Measurements from ENCODE around the gene FES. TPM values are rescaled to one million over a fixed set of nuclear protein-coding genes. Genes with fewer than 3 reads are reported as not detected.
A peak's percentile ranks its signal among the peaks of the same experiment; 100 is the strongest.

FES gene
- polyA plus RNA-seq, 3 donors, result 140 to 260 (median 157) TPM

DNA sequence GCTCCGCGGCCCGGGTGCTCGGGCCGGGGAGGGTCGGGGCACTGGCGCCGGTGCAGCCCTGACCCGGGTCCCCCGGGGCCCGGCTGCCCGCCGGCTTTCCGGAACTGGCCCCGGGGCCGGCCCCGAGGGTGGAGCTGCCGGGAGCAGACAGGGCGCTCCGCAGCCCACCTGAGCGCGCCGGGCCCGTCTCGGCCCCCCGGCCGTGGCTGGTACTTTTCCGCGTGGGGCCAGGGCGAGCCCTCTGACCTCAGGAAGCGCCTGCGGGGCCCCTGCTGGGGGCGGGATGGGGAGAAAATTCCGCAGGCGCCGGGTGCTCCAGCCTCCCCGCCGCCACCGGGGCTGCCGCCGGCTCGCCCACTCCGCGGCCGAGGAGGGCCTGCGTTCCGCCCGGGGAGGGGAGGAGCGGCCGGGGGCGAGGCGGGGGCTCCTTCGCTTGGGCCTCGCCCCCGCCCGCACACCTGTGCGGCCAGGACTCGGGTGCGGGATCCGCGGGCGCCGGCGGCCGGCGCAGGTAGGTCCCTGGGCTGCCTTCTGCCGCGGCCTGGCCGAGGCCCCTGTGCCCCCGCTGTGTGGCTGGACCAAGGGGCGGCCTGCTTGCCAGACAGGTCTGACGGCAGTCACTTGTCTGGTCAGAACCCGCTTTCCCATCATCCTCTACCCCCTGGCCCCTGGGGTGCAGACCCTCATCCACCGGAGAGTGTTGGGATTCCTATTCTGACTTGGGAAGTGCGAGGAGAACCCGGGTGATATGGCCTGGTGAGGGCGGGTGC lies 12.4 kb upstream of the FES start:
- Mint-ChIP-seq H3K27ac (peak overlapping the region; percentile 77 to 90 (median 80)), H3K27me3 (ENCODE audit: low read depth in 3 of 3) (peaks cover 0 to 2% (median 2%) of the 10 kb centered on the region in 3 donors), H3K9me3 (no peaks in the 10 kb centered on the region), H3K4me1 (peaks cover 62% of the 10 kb centered on the region), H3K4me3 (peak overlapping the region; percentile 89 to 93), H3K36me3 (peaks cover 24 to 29% of the 10 kb centered on the region in 2 donors)
- Histone ChIP-seq H3K36me3 (replicated peaks in 1 of 2; ENCODE audit: control insufficient read depth in 1 of 2, insufficient read depth in 2 of 2, low read length in 2 of 2) (peaks cover 16 to 17% of the 10 kb centered on the region in 2 donors), H3K4me2 (replicated peaks; ENCODE audit: extremely low read depth, low read length, poor library complexity, severe bottlenecking) (peak overlapping the region; percentile 96), H3K4me1 (ENCODE audit: control insufficient read depth in 1 of 2, insufficient read depth in 2 of 2, low read length in 2 of 2) (peaks cover 51 to 68% of the 10 kb centered on the region in 2 donors), H2AFZ (ENCODE audit: insufficient read depth, low read depth, low read length, poor library complexity, severe bottlenecking) (peak overlapping the region; percentile 17), H3K27ac (ENCODE audit: low read depth in 1 of 2, low read length in 2 of 2) (peak overlapping the region in 1 of 2 donors; percentile 91), H3K27me3 (ENCODE audit: control insufficient read depth in 2 of 2, insufficient read depth in 2 of 2, low read length in 2 of 2) (no peaks in the 10 kb centered on the region), H4K20me1 (ENCODE audit: insufficient read depth, low read length) (peaks cover 49% of the 10 kb centered on the region), H3K79me2 (ENCODE audit: insufficient read depth, low read length) (peaks cover 65% of the 10 kb centered on the region), H3K9ac (ENCODE audit: insufficient read depth, low read length, poor library complexity, severe bottlenecking) (peak overlapping the region; percentile 92), H3K4me3 (replicated peaks in 1 of 3; ENCODE audit: low read depth in 2 of 3, low read length in 3 of 3) (peak overlapping the region; percentile 55 to 86 (median 65)), H3K9me3 (replicated peaks in 1 of 2; ENCODE audit: control insufficient read depth in 1 of 2, insufficient read depth in 1 of 2, low read length in 2 of 2) (no peaks in the 10 kb centered on the region)
- intact Hi-C loops (cut with micrococcal nuclease), result loop anchor here (5.0 to 10.0 kb wide), 3 partner anchors 35 to 110 kb away; no protein-coding TSS in a partner anchor
- TF ChIP-seq, protein P1, sequence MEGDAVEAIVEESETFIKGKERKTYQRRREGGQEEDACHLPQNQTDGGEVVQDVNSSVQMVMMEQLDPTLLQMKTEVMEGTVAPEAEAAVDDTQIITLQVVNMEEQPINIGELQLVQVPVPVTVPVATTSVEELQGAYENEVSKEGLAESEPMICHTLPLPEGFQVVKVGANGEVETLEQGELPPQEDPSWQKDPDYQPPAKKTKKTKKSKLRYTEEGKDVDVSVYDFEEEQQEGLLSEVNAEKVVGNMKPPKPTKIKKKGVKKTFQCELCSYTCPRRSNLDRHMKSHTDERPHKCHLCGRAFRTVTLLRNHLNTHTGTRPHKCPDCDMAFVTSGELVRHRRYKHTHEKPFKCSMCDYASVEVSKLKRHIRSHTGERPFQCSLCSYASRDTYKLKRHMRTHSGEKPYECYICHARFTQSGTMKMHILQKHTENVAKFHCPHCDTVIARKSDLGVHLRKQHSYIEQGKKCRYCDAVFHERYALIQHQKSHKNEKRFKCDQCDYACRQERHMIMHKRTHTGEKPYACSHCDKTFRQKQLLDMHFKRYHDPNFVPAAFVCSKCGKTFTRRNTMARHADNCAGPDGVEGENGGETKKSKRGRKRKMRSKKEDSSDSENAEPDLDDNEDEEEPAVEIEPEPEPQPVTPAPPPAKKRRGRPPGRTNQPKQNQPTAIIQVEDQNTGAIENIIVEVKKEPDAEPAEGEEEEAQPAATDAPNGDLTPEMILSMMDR (IDR thresholded peaks at IDR 0.05), result no peak
- DNase-seq, result no peak
- WGBS (ENCODE audit: insufficient coverage), result under 1% methylated on average over 71 of the region's 77 CpGs

GRCh38 chr15:90872486-90873184 lies 11.7 kb upstream of the FES start:
- Histone ChIP-seq H3K36me3 (replicated peaks in 1 of 2; ENCODE audit: control insufficient read depth in 1 of 2, insufficient read depth in 2 of 2, low read length in 2 of 2) (peaks cover 23 to 25% of the 10 kb centered on the region in 2 donors), H3K4me1 (ENCODE audit: control insufficient read depth in 1 of 2, insufficient read depth in 2 of 2, low read length in 2 of 2) (peaks cover 51 to 61% of the 10 kb centered on the region in 2 donors), H3K9ac (ENCODE audit: insufficient read depth, low read length, poor library complexity, severe bottlenecking) (peak overlapping the region; percentile 92), H3K9me3 (replicated peaks in 1 of 2; ENCODE audit: control insufficient read depth in 1 of 2, insufficient read depth in 1 of 2, low read length in 2 of 2) (no peaks in the 10 kb centered on the region), H3K4me2 (replicated peaks; ENCODE audit: extremely low read depth, low read length, poor library complexity, severe bottlenecking) (peak overlapping the region; percentile 96), H4K20me1 (ENCODE audit: insufficient read depth, low read length) (peaks cover 57% of the 10 kb centered on the region), H3K27me3 (ENCODE audit: control insufficient read depth in 2 of 2, insufficient read depth in 2 of 2, low read length in 2 of 2) (no peaks in the 10 kb centered on the region), H3K4me3 (replicated peaks in 1 of 3; ENCODE audit: low read depth in 2 of 3, low read length in 3 of 3) (peak overlapping the region; percentile 55 to 86 (median 65)), H3K79me2 (ENCODE audit: insufficient read depth, low read length) (peaks cover 72% of the 10 kb centered on the region), H2AFZ (ENCODE audit: insufficient read depth, low read depth, low read length, poor library complexity, severe bottlenecking) (peak overlapping the region; percentile 17), H3K27ac (ENCODE audit: low read depth in 1 of 2, low read length in 2 of 2) (peak overlapping the region; percentile 3 to 91)
- H3K36me3 Mint-ChIP-seq, result peaks cover 29 to 36% of the 10 kb centered on the region in 2 donors
- 41% methylated on average over 7 of the region's 12 CpGs for WGBS (ENCODE audit: insufficient coverage)
- H3K4me3 Mint-ChIP-seq, result peak overlapping the region; percentile 89 to 93
- peak overlapping the region; percentile 77 to 90 (median 80) for H3K27ac Mint-ChIP-seq
- intact Hi-C loops (cut with micrococcal nuclease), result loop anchor here (5.0 to 10.0 kb wide), 3 partner anchors 35 to 110 kb away; no protein-coding TSS in a partner anchor
- DNase-seq, result peak; percentile 57 to 78 (median 67)
- peaks cover 0 to 2% (median 2%) of the 10 kb centered on the region in 3 donors for H3K27me3 Mint-ChIP-seq (ENCODE audit: low read depth in 3 of 3)
- no peaks in the 10 kb centered on the region for H3K9me3 Mint-ChIP-seq
- TF ChIP-seq, protein P1 (IDR thresholded peaks at IDR 0.05), result no peak
- peaks cover 59% of the 10 kb centered on the region for H3K4me1 Mint-ChIP-seq
